Left ventricle myocardium inferior (tissue), 1 donor: Measurements from ENCODE around the gene ADAMTSL2. TPM values are rescaled to one million over a fixed set of nuclear protein-coding genes. Genes with fewer than 3 reads are reported as not detected.

Experiments used
- DNase-seq: peaks from one replicate; pipeline ENCODE4 v3.0.0-alpha.2; 2020
- H3K27ac ChIP-seq: fragments of 200-600 bp; replicated peaks from 2 replicates; pipeline ENCODE4 v1.8.0; 2021
- H3K27me3 ChIP-seq: fragments of 200-600 bp; 2 replicates; pipeline ENCODE4 v1.8.0; 2021; ENCODE audit warnings: low read depth
- H3K36me3 ChIP-seq: fragments of 200-600 bp; 2 replicates; pipeline ENCODE4 v1.8.0; 2021
- H3K4me1 ChIP-seq: fragments of 200-600 bp; 2 replicates; pipeline ENCODE4 v1.8.0; 2021
- H3K4me3 ChIP-seq: fragments of 200-600 bp; 2 replicates; pipeline ENCODE4 v1.8.0; 2021; ENCODE audit warnings: mild to moderate bottlenecking, moderate library complexity
- H3K9me3 ChIP-seq: fragments of 200-600 bp; replicated peaks from 2 replicates; pipeline ENCODE4 v1.8.0; 2021
- intact Hi-C: fragments of 100-400 bp; cut with micrococcal nuclease; formaldehyde crosslinking; loops from one replicate; pipeline ENCODE4 v1.11.0; 2022
- total RNA-seq: library from RNA; stranded (reverse); fragmentation: NEBNext Ultra II Directional; extraction: Animal tissue kit (Norgen Biotek cat#: 25700); gene quantifications from one replicate; pipeline ENCODE4 v1.2.1, GENCODE V29; 2021
- TF ChIP-seq, protein P1 (sequence below): fragments of 200-600 bp; IDR thresholded peaks from 2 replicates; pipeline ENCODE4 v1.8.0; 2021; ENCODE audit warnings: antibody characterized with exemption, mild to moderate bottlenecking, borderline replicate concordance
- donor health status: DM: no; HTN: yes; CAD: no; lungs with severe emphysema.

The ADAMTSL2 gene
- total RNA-seq, 1 donor from 2014 or later = 6.0 TPM

DNA sequence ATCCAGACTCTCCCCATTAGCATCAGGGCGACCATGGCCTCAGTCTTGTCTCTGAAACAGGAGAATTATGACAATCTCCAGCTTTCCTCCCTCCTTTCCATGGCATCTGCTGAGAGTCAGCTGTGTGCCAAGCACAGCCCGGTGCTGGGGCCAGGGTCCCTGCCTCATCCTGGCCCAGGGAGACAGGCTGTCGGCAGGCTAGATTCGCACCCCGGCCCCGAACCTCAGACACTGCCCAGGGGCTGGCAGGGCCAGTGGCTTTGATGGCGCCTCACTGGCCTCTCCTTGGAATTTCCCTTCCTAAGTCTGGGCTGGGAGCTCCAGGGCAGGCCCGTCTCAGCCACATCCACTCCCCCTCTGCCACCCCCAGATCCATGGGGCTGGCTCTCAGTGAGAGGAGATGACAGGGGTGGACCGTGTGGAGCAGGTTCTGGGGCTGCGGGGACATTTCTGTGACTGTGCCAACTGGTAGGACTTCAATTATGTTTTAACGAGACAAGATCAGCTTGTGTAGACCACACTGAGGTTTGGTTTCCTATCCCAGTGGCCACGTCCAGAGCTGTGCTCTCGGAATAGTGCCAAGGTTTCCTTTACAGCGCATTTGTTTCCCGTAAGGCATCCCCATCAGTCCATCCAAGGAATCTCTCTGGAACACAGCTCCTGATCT lies 59.2 kb downstream of the ADAMTSL2 start:
- TF ChIP-seq, protein P1, sequence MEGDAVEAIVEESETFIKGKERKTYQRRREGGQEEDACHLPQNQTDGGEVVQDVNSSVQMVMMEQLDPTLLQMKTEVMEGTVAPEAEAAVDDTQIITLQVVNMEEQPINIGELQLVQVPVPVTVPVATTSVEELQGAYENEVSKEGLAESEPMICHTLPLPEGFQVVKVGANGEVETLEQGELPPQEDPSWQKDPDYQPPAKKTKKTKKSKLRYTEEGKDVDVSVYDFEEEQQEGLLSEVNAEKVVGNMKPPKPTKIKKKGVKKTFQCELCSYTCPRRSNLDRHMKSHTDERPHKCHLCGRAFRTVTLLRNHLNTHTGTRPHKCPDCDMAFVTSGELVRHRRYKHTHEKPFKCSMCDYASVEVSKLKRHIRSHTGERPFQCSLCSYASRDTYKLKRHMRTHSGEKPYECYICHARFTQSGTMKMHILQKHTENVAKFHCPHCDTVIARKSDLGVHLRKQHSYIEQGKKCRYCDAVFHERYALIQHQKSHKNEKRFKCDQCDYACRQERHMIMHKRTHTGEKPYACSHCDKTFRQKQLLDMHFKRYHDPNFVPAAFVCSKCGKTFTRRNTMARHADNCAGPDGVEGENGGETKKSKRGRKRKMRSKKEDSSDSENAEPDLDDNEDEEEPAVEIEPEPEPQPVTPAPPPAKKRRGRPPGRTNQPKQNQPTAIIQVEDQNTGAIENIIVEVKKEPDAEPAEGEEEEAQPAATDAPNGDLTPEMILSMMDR = no peak
- Histone ChIP-seq H3K36me3 (no peaks in the 10 kb centered on the region), H3K27ac (no peak overlapping the region), H3K9me3 (peaks cover 26% of the 10 kb centered on the region), H3K4me1 (no peaks in the 10 kb centered on the region), H3K27me3 (peaks cover 53% of the 10 kb centered on the region), H3K4me3 (no peak overlapping the region)
- intact Hi-C loops = no loop called here
- DNase-seq = no peak

DNA sequence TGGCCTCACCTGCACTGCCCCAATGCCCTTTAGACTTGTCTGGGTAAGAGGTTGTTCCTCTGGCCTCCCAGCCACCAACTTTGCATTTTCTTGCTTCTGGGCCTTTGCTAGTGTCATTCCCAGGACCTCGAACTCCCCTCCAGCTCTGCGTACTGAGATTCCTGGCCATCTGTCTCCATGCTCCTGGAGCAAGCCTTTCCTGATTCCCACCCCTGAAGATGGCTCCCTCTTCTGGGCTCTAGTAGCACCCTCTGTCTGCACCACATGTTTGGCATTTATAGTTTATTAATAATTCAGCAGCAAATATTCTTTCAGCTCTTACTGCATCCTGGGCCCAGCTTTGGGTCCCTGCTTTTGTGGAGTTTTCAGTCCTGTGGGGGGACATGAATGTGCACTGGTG lies 59.8 kb downstream of the ADAMTSL2 start:
- Histone ChIP-seq H3K4me3 (no peak overlapping the region), H3K4me1 (no peaks in the 10 kb centered on the region), H3K36me3 (no peaks in the 10 kb centered on the region), H3K27ac (no peak overlapping the region), H3K27me3 (peaks cover 49% of the 10 kb centered on the region), H3K9me3 (peaks cover 30% of the 10 kb centered on the region)
- no peak for DNase-seq
- TF ChIP-seq, protein P1 = no peak
- intact Hi-C loops = no loop called here

DNA sequence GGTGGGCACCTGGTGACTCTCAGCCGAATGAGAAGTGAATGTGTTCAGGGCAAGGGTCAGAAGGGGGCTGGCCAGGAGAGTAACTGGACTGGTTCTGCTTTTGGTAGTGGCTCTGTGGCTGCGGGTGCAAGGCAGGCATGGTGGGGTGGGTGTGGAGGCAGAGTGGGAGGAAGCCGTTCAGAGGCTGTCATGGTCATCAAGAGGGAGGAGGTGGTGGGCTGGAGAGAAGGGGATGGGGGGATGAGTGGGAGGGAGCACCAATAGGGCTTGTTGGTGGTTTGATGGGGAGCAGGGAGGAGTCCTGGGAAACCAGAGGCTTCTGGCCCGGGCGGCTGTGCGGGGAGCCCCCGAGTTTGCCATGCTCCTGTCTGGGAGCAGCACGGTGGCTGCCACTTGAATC lies 61.4 kb downstream of the ADAMTSL2 start:
- Histone ChIP-seq H3K36me3 (no peaks in the 10 kb centered on the region), H3K9me3 (peaks cover 30% of the 10 kb centered on the region), H3K27me3 (peaks cover 41% of the 10 kb centered on the region), H3K4me1 (no peaks in the 10 kb centered on the region), H3K4me3 (no peak overlapping the region), H3K27ac (no peak overlapping the region)
- TF ChIP-seq, protein P1 = no peak
- no peak for DNase-seq
- intact Hi-C loops = no loop called here

DNA sequence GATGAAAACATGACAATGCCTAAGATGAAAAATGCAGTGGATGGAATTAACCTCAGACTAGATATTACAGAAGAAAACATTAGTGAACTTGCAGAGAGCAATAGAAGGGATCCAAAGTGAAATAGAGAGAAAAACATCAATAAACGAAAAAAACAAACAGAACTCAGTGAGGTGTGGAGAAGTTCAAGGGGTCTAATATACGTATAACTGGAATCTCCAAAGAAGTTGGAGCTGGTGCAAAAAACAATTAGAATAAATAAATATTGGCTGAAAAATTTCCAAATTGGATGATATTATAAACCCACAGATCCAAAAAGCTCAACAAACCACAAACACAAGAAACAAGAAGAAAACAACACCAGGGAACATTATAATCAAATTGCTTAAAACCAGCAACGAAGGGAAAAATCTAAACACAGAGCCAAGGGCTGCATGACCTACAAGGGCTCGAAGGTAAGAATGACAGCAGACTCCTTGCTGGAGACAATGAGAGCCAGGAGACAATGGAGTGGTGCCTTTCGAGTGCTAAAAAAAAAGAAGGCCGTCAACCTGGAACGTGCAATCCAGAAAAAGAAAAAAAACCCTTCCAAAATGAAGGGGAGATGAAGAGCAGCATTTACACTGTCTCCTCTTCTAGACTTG lies 62.9 kb downstream of the ADAMTSL2 start:
- Histone ChIP-seq H3K4me1 (no peaks in the 10 kb centered on the region), H3K9me3 (peaks cover 30% of the 10 kb centered on the region), H3K36me3 (no peaks in the 10 kb centered on the region), H3K27me3 (peaks cover 41% of the 10 kb centered on the region), H3K27ac (no peak overlapping the region), H3K4me3 (no peak overlapping the region)
- DNase-seq = no peak
- intact Hi-C loops = no loop called here
- TF ChIP-seq, protein P1 = no peak

DNA sequence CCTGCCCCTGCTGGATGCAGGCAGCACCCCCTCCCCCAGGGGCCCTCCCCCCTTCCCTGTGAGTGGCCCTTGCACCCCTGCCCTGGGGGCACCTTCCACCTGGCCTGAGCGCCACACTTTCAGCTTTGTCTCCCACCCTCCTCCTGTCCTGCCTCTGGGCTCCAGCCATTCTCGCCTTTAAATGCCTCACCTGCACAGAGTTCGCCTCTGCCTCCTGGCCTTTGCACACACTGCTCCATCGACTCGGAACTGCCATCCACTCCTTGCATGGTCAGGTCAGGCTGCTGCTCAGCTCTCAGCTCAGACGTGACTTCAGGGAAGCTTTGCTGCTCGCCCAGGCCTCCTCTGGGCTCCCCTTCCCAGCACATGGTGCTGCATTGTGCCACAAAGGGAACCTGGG lies 64.5 kb downstream of the ADAMTSL2 start:
- intact Hi-C loops = no loop called here
- peaks cover 51% of the 10 kb centered on the region for H3K27me3 ChIP-seq
- TF ChIP-seq, protein P1 = no peak
- H3K36me3 ChIP-seq = no peaks in the 10 kb centered on the region
- H3K4me1 ChIP-seq = no peaks in the 10 kb centered on the region
- no peak for DNase-seq
- no peak overlapping the region for H3K4me3 ChIP-seq
- peaks cover 30% of the 10 kb centered on the region for H3K9me3 ChIP-seq
- H3K27ac ChIP-seq = no peak overlapping the region
